ENCODE data around the gene LDLRAD2.

Gene LDLRAD2

DNA sequence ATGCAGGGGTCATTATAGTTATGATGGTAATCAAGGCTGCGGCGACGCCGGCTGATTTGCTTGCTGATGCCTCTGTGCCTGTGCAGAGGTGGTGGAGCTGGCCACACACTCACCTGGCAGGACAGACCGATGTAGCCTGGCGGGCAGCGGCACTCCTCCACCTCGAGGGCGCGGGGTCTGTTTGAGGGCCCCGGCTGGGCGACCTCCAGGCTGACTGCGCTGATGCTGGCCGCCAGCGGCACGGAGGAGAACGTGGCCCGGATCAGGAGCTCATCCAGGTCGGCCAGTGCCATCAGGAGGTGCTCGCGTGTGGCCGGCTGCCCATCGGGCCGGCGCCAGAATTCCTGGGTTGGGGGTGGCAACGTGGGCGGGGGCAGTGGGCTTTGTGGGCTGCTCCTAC is 52.7 kb downstream of the LDLRAD2 start:
- no peak for DNase-seq

DNA sequence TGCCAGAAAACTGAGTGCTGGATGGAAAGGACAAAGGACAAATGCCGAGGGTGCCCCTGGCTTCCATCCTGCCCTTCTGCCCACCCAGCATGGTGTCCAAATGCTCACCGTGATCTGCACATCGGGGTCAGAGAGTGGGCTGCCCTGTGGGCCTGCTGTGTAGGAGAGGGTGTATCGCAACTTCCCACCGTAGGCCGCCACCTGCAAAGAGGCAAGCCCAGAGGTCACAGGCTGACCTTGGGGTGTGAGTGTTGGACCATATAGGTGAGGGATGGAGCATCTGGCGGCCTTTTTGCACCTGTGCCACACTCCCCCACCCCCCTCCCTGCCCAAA is 53.5 kb downstream of the LDLRAD2 start:
- no peak for DNase-seq

DNA sequence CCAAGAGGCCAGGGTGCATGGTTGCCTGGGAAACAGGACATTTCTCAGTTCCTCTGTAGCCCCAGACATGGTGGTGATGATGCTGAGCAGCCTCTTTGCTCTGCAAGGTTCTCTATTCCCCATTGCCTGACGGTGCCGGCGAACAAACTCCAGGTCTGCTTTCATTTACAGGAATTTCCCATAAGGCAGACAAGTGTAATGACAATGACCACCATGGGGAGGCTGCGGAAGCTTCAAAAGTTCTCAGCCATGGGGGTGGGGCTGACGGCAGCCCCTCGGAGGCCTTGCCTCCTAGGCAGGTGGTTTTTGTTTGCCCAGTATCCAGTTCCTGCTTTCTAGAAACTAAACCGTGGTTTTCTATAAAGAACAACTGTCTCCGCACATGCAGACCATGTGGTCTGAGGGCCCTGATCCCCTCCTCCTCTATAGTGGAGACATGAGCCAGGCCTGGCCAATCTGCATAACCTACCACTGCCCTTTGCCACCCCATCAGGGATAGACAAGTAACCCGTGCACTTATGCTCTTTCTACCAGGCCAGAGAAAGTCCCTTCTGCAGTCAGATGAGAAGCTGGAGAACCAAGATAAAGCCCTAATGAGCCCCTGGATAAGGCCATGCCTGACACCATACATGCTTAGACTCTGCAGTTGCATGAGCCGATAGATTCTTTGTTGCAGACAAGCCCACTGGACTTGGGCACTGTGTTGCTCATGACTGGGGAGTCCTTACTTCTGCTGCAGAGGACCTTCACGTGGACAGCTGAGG is 54.1 kb downstream of the LDLRAD2 start:
- DNase-seq = peak; percentile 52

DNA sequence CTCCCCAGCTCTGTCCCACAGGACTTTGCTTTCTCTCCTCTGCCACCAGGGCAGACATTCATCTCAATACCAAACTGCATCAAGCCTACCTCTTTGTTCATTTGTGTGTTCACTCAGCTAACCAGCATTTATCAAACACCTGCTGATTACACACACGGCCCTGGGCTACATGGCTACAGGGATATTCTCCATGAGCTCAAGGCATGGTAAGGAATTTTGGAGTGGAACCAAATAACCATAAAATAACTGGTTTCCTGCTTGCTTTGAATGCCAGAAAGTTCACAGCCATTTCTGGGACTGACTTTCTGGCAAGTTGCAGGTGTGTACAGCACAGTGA is 54.6 kb downstream of the LDLRAD2 start:
- no peak for DNase-seq

DNA sequence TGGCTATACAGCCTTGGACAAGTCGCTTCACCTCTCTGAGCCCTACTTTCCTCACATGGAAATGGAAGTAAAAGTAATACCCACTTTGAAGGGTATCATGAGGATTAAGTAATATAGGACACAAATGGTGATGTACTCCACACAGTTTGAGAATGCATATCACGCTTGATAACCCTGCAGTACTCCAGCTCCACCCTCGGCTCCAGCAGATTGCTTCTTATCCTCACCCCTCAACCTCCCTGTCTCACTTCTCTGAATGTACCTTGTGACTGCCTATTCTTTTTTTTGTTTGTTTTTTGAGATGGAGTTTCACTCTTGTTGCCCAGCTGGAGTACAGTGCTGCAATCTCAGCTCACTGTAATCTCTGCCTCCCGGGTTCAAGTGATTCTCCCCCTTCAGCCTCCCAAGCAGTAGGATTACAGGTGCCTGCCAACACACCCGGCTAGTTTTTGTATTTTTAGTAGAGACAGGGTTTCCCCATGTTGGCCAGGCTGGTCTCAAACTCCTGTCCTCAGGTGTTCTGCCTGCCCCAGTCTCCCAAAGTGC is 55.5 kb downstream of the LDLRAD2 start:
- no peak for DNase-seq

DNA sequence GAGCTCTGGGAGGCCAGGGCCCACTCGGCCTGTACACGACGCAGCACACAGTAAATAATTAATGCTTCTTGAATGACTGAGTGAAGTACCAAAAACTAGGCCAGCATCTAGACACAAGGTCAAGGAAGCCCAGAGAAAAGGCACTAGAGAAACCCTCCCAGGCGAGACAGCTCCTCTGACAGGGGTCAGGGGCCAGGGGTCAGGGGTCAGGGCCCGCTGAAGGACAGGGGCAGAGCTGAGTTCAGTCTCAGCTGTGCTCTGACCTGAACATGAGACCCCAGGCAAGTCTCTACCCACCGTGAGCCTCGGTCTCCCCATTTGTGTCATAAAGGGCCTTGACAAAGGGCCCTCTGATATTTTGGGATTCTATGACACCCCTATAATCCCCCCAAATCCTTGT is 56.4 kb downstream of the LDLRAD2 start:
- no peak for DNase-seq

DNA sequence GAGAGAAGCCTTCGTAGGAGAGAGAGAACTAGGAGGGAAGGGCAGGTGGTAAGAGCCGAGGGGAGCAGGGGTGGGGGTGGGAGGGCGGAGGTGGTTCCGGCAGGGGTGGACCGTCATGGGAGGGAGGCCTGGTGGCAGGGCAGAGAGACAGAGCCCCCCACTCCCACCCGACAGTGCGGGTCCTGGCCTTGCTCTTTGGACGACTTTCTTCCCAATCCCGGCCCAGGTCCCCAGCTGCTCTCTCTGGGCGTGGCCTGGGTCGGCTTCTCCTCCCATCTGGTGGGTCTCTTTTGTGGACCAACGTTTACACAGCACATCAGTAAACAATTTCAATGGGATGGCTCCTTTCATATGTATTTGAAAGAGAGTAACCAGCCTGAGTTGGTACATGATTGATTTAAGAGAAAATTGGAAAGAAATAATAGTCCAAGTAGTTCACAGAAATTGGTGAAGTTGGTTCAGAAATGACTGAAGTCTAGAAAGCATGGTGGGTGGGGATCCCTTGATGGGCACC is 56.9 kb downstream of the LDLRAD2 start:
- peak; percentile 34 for DNase-seq

DNA sequence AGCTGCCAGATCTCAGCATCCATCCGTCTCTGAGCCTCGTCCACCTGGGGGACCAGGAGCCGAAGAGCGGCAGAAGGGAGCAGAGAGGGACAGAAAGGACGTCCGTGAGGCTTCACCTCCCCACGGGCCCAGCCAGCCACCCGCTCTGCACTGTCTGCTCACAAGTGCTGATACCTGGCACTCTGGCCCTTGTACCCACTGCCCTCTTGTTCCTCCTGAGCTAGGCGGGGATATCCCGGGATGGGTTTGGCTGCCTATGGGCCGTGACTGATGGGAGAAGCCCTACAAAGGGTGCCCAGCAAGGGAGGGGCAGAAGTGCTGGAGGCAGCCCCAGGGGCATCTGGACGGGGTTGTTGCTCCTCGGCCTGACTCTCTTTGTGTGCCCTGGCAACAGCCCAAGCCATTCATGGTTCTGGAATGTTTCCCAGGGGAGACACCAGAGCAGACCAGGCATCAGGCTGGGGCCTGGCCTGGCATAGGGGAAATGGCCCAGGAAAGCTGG is 57.6 kb downstream of the LDLRAD2 start:
- DNase-seq = peak; percentile 69

DNA sequence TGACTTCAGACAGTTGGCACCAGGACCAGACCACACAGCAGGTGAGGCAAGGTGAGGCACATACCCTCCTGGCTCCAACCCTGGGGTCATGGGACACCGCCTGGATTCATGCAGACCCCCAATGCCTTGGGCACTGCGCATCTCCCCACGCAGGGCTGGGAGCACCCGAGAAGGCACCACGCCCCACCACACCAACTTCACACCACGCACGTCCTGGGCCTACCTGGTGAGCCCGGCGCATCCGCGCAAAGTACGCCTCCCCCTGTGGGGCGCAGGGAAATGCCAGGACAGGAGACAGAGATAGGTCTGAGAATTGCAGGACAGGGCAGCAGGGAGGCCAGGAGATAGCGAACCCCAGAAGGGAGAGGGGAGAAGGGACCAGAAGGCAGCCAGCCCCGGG is 58.5 kb downstream of the LDLRAD2 start:
- no peak for DNase-seq

DNA sequence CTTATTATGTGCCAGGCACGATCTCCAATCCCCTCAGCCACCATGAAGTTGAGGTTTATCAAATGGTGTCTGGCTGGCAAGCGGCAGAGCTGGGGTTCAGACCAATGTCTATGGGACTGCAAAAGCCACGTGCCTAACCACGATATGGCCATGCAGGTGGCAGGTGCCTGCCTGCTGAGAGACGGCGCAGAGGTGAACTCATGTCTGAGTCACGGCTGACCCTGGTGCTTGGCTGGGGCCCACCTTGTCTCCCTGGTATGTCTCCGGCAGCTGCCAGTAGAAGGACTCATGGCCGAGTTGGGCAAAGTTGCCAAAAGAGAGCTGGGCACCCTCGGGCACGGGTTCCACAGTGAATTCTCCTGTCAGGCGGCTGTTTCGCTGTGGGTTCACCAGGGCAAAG is 59.9 kb downstream of the LDLRAD2 start:
- no peak for DNase-seq

DNA sequence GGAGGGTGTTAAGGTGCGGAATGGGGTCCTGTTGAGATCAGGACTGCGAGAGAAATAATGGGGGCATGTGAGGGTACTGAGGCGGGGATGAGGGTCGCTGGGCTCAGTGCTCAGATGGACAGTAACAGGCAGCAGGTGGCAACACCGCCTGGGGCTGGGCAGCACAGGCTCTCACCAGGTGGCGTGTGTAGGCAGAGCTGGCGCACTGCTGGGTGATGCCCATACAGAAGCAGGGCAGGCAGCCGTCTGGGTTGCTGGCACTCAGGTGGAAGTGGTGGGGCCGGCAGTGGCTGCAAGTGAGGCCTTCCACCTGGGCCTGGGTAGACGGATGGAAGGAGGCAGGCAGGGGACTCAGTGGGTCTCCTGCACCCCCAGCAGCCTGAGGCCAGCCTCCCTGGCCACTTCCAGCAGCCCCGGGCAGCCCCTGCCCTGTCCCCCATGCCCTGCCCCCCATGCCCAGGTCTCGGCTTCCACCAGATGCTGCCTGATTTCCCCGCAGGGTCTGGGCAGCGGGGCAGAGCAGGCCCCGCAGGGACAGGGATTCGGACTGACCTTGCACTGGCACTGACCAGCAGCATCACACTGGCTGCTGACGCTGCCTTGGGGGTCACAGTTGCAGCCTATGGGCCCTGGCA is 60.5 kb downstream of the LDLRAD2 start:
- DNase-seq = peak; percentile 49

DNA sequence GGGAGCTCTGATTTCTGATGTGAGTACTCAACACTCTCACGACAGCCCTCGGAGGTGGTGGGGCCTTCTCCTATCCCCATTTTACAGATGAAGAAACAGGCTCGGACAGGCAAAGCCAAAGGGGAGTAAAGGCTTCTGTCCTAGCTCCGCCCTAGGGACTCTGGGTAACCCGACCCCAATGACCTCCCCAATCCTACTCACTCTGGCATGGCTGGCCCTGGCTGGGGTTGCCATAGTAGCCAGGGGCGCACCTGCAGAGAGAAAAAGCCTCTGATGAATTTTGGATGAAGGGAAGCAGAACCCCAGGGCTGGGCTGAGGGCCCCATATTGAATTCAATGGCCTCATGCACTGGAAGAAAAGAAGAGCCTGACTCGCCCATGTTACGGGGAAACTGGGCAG is 61.1 kb downstream of the LDLRAD2 start:
- no peak for DNase-seq

DNA sequence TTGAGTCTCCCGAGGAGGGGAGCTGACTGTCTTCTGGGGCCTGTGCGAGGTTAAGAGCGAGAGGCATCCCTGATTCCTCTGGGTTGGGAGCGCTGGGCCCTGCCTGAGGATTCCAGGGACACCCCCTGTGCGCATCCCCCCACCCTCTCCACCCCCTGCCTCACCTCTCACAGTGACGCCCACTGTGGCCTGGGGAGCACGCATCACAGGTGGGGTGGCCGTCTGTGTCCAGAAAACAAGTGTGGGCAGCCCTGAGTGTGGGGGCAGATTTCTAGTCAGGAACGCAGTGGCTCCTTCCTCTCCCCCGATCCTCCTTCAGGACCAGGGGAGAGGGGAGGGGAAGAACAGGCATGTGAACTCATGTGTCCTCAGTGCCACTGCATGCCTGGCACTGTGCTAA is 61.7 kb downstream of the LDLRAD2 start:
- no peak for DNase-seq

DNA sequence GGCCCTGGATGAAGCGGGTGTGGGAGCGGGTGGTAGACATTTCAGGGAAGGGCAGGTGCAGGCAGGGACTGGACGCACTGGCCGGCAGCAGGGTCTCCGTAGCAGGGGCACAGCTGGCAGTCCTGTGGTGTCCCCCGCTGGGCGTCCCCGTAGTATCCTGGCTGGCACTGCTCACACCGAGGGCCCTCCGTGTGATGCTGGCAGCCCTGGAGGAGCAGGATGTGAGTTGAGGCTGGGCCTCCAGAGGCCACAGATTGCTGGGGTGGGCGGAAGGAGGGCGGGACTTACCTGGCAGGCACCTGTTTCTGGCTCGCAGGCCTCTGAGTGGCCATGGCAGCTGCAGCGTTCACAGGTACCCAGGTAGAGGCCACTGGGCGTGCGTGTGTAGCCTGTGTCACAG is 62.3 kb downstream of the LDLRAD2 start:
- DNase-seq = peak; percentile 54
